Heart left ventricle (tissue), 16 donors: ENCODE measurements around the gene FLNA. TPM values are rescaled to one million over a fixed set of nuclear protein-coding genes. Genes with fewer than 3 reads are reported as not detected.

ENCODE experiments used
- ATAC-seq, 4 donors: fragments of 200-7000 bp; cut with Tn5 transposase; one replicate each; pipeline ENCODE4 v1.9.1; 2020 to 2022; ENCODE audit warnings: moderate library complexity in 4 of 4, mild to moderate bottlenecking in 3 of 4, moderate number of reproducible peaks in 1 of 4
- DNase-seq, 5 donors: peaks; one replicate each; pipeline ENCODE4 v3.0.0-alpha.2; 2020
- H3K27ac ChIP-seq, 12 donors: fragments of 200-600 bp; sonication (generic) in 4 of 12; one replicate each; pipeline versions ENCODE4 v1.5.0 to v1.8.0; 2016 to 2022; ENCODE audit warnings: mild to moderate bottlenecking in 2 of 12
- H3K27me3 ChIP-seq, 9 donors: fragments of 200-600 bp; sonication (generic) in 2 of 9; one replicate each; pipeline versions ENCODE4 v1.5.1 to v1.8.0; 2016 to 2022; ENCODE audit warnings: mild to moderate bottlenecking in 3 of 9
- H3K36me3 ChIP-seq, 9 donors: fragments of 200-600 bp; sonication (generic) in 2 of 9; one replicate each; pipeline versions ENCODE4 v1.5.0 to v1.8.0; 2018 to 2022; ENCODE audit warnings: mild to moderate bottlenecking in 2 of 9
- H3K4me1 ChIP-seq, 12 donors: fragments of 200-600 bp; sonication (generic) in 4 of 12; one replicate each; pipeline versions ENCODE4 v1.5.0 to v1.8.0; 2016 to 2022; ENCODE audit warnings: mild to moderate bottlenecking in 3 of 12
- H3K4me3 ChIP-seq, 12 donors: fragments of 200-600 bp; sonication (generic) in 4 of 12; one replicate each; pipeline versions ENCODE4 v1.5.0 to v1.8.0; 2017 to 2022; ENCODE audit warnings: mild to moderate bottlenecking in 9 of 12, moderate library complexity in 4 of 12
- H3K9me3 ChIP-seq, 12 donors: fragments of 200-600 bp; sonication (generic) in 4 of 12; one replicate each; pipeline versions ENCODE4 v1.5.0 to v1.8.0; 2016 to 2022; ENCODE audit warnings: mild to moderate bottlenecking in 1 of 12
- CTCF ChIP-seq, 12 donors: fragments of 200-600 bp; sonication (generic) in 4 of 12; IDR thresholded peaks; one replicate each; pipeline versions ENCODE4 v1.5.0 to v1.8.0; 2018 to 2022; ENCODE audit warnings: antibody characterized with exemption in 12 of 12, mild to moderate bottlenecking in 5 of 12
- POLR2A ChIP-seq, 2 donors: fragments of 450-650 bp; IDR thresholded peaks; one replicate each; pipeline ENCODE4 v1.6.1; 2017; ENCODE audit warnings: antibody characterized with exemption in 2 of 2, mild to moderate bottlenecking in 2 of 2, moderate library complexity in 2 of 2
- WGBS, 4 donors: extraction: QIAGEN DNeasy Blood & Tissue Kit in 2 of 4; methylation state at CpG; one replicate each; pipeline versions ENCODE4 v1.1.5 to v1.1.7; 2013 to 2018; 5-methylcytosine and 5-hydroxymethylcytosine counted together
- intact Hi-C, 10 donors: fragments of 100-400 bp; cut with DNase I; formaldehyde crosslinking; loops; one replicate each; pipeline versions ENCODE4 v1.11.1 to v1.14.2; 2022
- polyA plus RNA-seq, 2 donors: library from polyadenylated mRNA; stranded (reverse); fragments of 200-250 nt; gene quantifications; one replicate each; pipeline ENCODE4 v1.2.3, GENCODE V29; 2013
- total RNA-seq, 9 donors: library from RNA; depleted of rRNA in 2 of 9; stranded (reverse); fragments of >200 nt in 2 of 9; fragmentation: NEBNext Ultra II Directional in 3 of 9; extraction: Animal tissue kit (Norgen Biotek cat#: 25700) in 3 of 9; gene quantifications; one replicate each; pipeline versions ENCODE4 v1.1.0 to v1.2.4, GENCODE V29; 2016 to 2023
- donor health status: ischemic (EF 13 %, LVEDD 7.1; RV severe dilation, severe dysfunction).
- donor health status: healthy with polysubstance abuse.
- donor health status: DM: no; HTN: yes; CAD: no.
- donor health status: DM: no; HTN: no; CAD: no.
- donor health status: ischemic (EF 25% LVEDD 6.9; RV normal size, moderate dysfunction).
- donor health status: ischemic (EF 25% LVEDD 5.7; RV mildly dilated, moderate dysfunction).
- donor health status: healthy.
- donor health status: DM: yes; HTN: yes; CAD: no.
- donor health status: ischemic (EF 35%, LVEDD 5.7; RV mildly dilated, moderate dysfunction).
- donor health status: nonischemic (EF 11% LVEDD 7.7; RV severe dilation, severe dysfunction).
- donor health status: DM: yes; HTN: yes; CAD: no.
- donor health status: PGD.
- donor health status: ischemic (EF 29% LVEDD 5.4; RV normal size, mild dysfunction).
- donor health status: nonischemic (EF 23%, LVEDD 6.1; RV moderate dilation, normal function).

FLNA gene
- total and polyA plus RNA-seq, 11 donors = 155 to 465 (median 234) TPM

GRCh38 chrX:154373340-154374306 lies 811 bp downstream of the FLNA start:
- ATAC-seq = peak in 2 of 4 donors; percentile 1 to 8
- Histone ChIP-seq H3K9me3 (peaks cover 0 to 4% (median 0%) of the 10 kb centered on the region in 12 donors), H3K27me3 (no peaks in the 10 kb centered on the region), H3K27ac (peak overlapping the region in 10 of 12 donors; percentile 25 to 99 (median 92)), H3K36me3 (no peaks in the 10 kb centered on the region), H3K4me3 (peak overlapping the region in 11 of 12 donors; percentile 20 to 99 (median 53)), H3K4me1 (peaks cover 0 to 45% (median 12%) of the 10 kb centered on the region in 12 donors)
- intact Hi-C loops = loop anchor here in 5 of 10 donors (2.0 to 10.0 kb wide), 4 partner anchors 57 to 161 kb away; partner anchors contain the start of gene GDI1 (in 1 of the 5)
- peak in 4 of 5 donors; percentile 63 to 77 (median 68) for DNase-seq
- WGBS, 4 donors = 9 to 51% (median 30%) methylated on average over 14 to 23 of the region's 23 CpGs
- TF ChIP-seq POLR2A (IDR thresholded peaks at IDR 0.05) (no peak), CTCF (IDR thresholded peaks at IDR 0.05) (peak; percentile 33 to 76 (median 58))

GRCh38 chrX:154372612-154373022 lies 1.8 kb downstream of the FLNA start:
- Histone ChIP-seq H3K27ac (peak overlapping the region in 10 of 12 donors; percentile 78 to 99 (median 94)), H3K4me3 (peak overlapping the region in 9 of 12 donors; percentile 75 to 99 (median 87)), H3K36me3 (peaks cover 0 to 7% (median 3%) of the 10 kb centered on the region in 9 donors), H3K4me1 (peaks cover 0 to 50% (median 20%) of the 10 kb centered on the region in 12 donors), H3K9me3 (no peaks in the 10 kb centered on the region), H3K27me3 (no peaks in the 10 kb centered on the region)
- no peak for TF ChIP-seq CTCF (IDR thresholded peaks at IDR 0.05)
- no peak for TF ChIP-seq POLR2A (IDR thresholded peaks at IDR 0.05)
- no peak for ATAC-seq
- intact Hi-C loops = loop anchor here in 5 of 10 donors (2.0 to 10.0 kb wide), 4 partner anchors 56 to 162 kb away; partner anchors contain the start of gene GDI1 (in 1 of the 5)
- no peak for DNase-seq
- WGBS, 4 donors = 30 to 53% (median 43%) methylated on average over 5 of the region's 5 CpGs

GRCh38 chrX:154371789-154372300 lies 2.6 kb downstream of the FLNA start:
- Histone ChIP-seq H3K9me3 (no peaks in the 10 kb centered on the region), H3K4me1 (peaks cover 0 to 54% (median 25%) of the 10 kb centered on the region in 12 donors), H3K27ac (peak overlapping the region; percentile 78 to 99 (median 92)), H3K27me3 (no peaks in the 10 kb centered on the region), H3K36me3 (peaks cover 0 to 15% (median 11%) of the 10 kb centered on the region in 9 donors), H3K4me3 (peak overlapping the region; percentile 26 to 99 (median 82))
- no peak for ATAC-seq
- 5 to 31% (median 18%) methylated on average over 3 to 43 of the region's 43 CpGs for WGBS, 4 donors
- TF ChIP-seq CTCF (IDR thresholded peaks at IDR 0.05) (no peak), POLR2A (IDR thresholded peaks at IDR 0.05) (no peak)
- no peak for DNase-seq
- intact Hi-C loops = loop anchor here in 5 of 10 donors (2.0 to 10.0 kb wide), 4 partner anchors 55 to 163 kb away; partner anchors contain the start of gene GDI1 (in 1 of the 5)
